GM12872 (cell line): ENCODE measurements around the gene HMBS.

ENCODE experiments used
- CTCF ChIP-seq: IDR thresholded peaks from 3 replicates; pipeline ENCODE4 v1.5.1; 2011; ENCODE audit warnings: low read depth, mild to moderate bottlenecking, low read length, moderate library complexity; ENCODE audit not compliant: insufficient read depth

HMBS gene

GRCh38 chr11:119113716-119114115, 29.0 kb downstream of the HMBS start:
- no peak for TF ChIP-seq CTCF

- no peak for TF ChIP-seq CTCF
These were observed 29.7 kb downstream of the HMBS start for GRCh38 chr11:119114351-119114750.

- no peak for TF ChIP-seq CTCF
These were observed 31.0 kb downstream of the HMBS start for GRCh38 chr11:119115484-119116234.

- TF ChIP-seq CTCF = no peak
These were observed 31.5 kb downstream of the HMBS start for GRCh38 chr11:119116235-119116594.

- no peak for TF ChIP-seq CTCF
These were observed 31.9 kb downstream of the HMBS start for GRCh38 chr11:119116601-119117000.

DNA sequence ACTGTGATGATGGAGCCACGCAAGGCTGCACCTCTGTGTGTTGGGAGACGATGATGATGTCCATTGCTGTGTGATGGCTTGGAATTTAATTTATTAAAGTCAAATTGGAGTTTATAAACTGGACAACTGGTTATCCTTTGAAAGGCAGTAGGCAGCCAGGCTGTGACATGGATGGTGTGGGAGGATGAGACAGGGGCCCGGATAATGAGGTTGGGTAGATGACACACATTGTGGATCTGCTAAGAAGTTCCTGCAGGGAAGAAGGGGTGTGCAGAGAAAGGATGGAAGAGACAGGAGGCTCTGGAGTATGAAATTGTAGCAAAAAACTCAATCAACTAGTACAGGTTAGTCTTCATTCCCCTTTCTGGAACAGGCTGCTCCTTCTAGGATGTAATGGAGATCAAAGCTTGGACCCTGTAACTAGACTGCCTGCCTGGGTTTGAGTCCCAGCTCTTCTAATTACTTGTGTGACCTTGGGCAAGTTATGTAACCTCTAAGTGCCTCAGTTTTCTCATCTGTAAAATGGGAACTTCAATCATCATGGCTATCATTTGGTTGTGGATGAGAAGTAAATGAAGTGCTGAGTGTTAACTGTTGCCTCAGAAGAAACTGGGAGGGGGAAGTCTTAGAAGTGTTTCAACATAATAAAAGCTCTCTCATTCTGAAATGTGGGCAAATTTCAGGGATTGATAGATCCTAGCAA, 32.5 kb downstream of the HMBS start:
- TF ChIP-seq CTCF = no peak

DNA sequence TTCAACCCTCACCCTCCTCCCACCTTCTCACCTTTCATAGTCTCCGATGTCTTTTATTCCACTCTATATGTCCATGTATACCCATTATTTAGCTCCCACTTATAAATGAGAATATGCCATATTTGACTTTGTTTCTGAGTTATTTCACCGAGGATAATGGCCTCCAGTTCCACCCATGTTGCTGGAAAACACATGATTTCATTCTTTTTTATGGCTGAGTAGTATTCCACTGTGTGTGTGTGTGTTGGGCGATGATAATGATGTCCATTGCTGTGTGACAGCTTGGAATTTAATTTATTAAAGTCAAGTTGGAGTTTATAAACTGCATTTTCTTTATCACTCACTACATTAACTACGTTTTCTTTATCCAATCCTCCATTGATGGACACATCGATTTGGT, 33.5 kb downstream of the HMBS start:
- no peak for TF ChIP-seq CTCF
